ENCODE data around the gene PTTG1IP.
"Not testable (repeated sequence)": the region's sequence is repeated elsewhere in the genome, so short reads cannot be mapped to it uniquely, and the experiment has no call there.

The PTTG1IP gene, protein sequence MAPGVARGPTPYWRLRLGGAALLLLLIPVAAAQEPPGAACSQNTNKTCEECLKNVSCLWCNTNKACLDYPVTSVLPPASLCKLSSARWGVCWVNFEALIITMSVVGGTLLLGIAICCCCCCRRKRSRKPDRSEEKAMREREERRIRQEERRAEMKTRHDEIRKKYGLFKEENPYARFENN

GRCh38 chr21:44873356-44874239, at the start of gene PTTG1IP:
PTTG1IP (minus strand) TSS chr21:44873690; CDS start chr21:44873616, 74 bp downstream.
- peak; percentile 73 to 98 (median 94) for DNase-seq

DNA sequence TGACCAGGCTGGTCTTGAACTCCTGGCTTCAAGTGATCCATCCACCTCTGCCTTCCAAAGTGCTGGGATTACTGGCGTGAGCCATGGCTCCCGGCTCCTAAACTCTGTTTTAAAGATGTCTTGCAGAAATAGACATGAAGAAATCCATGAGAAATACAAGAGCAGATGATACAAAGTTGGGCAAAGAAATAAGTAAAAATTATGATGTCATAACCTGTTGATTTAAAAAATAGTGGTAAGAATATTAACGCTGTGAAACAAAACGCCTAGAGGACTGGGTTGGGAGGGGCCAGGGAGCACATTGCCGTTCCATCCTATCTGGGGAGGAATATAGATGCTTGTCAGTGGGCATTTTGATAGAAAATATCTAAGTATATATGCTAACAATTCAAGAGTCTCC, 48.4 kb upstream of the PTTG1IP start:
- no peak for DNase-seq

GRCh38 chr21:44920694-44921604, 47.5 kb upstream of the PTTG1IP start, which contains the start of gene ITGB2:
ITGB2 (minus strand) TSS chr21:44920899; CDS start chr21:44910782, 10,117 bp downstream.
- DNase-seq: peak in 5 of 51 donors; percentile 10 to 33 (median 17)

DNA sequence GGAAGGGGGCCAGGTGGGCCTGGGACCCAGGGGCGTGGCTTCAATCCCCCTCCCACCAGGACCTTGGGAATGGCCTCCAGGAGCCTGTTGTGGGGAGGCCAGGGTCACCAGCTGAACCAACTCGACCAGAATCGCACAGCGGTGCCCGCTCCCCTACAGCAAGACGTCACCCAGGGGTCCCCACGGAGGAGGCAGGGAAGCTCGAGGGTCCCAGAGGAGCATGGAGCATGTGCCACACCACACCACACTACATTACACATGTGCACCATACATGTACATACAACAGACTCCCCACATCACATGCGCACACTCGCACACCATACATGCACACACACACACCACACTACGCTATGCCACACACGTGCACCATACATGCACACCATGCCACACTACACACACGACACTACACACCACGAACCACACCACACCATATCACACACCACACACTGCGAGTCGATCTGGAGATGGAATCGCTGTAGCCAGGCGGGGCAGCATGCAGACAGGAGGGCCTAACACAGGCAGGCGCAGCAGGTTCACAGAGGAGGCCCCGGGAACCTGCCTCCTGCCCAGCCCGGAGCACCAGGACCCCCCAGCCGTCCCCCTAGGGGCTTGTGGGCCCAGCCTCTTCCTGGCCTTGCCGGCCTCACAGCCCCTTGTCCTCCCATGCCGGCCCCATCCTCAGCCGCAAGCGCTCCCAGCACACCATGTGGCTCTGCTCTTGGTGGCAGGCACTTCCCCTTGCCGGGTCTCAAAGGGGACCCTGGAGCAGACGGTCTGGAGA, 46.6 kb upstream of the PTTG1IP start:
- DNase-seq: no peak

GRCh38 chr21:44919111-44919912, 45.8 kb upstream of the PTTG1IP start:
- peak in 4 of 51 donors; percentile 10 to 38 (median 21) for DNase-seq

GRCh38 chr21:44918581-44919033, 45.1 kb upstream of the PTTG1IP start:
- no peak for DNase-seq

DNA sequence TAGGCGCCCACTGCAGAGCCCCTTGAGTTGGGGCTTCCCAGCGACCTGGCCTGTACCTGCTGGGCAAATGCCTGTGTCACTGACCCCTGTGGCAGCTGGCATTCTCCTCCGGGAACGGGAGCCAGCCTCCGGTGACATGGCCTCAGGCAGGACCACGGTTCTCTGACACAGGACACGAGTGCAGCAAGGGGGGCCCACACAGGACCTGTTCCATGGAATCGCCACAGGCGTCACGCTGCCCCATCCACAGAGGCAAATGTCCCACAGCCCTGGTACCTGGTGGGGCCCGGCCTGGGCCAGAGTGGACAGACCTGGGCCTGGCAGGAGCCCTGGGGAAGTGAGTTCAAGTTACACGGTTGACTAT, 44.6 kb upstream of the PTTG1IP start:
- no peak for DNase-seq

GRCh38 chr21:44917446-44918106, 44.1 kb upstream of the PTTG1IP start:
- DNase-seq: no peak

DNA sequence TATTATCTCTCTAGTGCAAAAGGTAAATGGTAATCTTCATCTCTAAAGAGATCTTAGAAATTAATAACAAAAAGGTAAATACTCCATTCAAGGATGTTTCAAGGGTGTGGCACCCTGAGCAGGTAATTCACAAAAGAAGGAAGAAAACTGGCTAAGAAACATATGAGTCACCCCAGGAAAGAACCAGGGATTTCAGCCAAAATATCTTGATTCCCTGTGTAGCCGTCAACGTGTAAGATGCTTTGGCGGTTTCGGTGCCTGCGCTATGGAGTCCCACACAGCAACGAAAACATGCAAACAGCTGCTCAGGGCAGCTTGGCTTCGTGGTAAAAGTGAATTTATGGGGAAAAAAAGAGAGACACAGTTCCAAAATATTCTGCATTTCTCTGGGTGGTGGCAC, 43.5 kb upstream of the PTTG1IP start:
- DNase-seq: no peak

DNA sequence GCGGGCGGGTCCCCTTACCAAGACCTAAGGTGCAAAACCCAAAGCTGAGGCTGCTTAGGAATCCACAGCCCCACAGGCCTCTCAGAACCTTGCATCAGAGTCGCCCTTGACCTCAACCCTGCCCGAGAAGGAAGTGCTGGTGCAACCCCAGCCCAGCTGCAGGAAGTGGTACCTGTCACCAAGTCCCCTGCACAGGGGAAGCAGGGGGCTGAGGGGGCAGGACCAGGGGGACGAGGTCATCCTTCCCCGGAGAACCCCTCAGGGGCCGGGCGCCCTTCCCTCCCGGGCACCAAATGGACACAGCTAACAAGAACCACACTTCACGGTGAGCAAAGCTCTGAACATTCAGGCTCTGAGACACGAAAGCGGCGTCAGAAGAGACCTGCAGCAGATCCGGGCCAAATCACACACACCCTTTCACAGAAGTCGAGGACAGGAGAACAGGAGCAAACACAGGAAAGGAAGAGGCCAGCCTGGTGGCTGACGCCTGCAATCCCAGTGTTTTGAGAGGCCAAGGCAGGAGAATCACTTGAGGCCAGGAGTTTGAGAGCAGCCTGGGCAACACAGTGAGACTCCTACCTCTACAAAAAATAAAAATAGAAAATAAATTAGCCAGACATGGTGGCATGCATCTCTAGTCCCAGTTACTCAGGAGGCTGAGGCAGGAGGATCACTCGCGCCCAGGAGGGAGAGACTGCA, 40.8 kb upstream of the PTTG1IP start:
- DNase-seq: no peak

DNA sequence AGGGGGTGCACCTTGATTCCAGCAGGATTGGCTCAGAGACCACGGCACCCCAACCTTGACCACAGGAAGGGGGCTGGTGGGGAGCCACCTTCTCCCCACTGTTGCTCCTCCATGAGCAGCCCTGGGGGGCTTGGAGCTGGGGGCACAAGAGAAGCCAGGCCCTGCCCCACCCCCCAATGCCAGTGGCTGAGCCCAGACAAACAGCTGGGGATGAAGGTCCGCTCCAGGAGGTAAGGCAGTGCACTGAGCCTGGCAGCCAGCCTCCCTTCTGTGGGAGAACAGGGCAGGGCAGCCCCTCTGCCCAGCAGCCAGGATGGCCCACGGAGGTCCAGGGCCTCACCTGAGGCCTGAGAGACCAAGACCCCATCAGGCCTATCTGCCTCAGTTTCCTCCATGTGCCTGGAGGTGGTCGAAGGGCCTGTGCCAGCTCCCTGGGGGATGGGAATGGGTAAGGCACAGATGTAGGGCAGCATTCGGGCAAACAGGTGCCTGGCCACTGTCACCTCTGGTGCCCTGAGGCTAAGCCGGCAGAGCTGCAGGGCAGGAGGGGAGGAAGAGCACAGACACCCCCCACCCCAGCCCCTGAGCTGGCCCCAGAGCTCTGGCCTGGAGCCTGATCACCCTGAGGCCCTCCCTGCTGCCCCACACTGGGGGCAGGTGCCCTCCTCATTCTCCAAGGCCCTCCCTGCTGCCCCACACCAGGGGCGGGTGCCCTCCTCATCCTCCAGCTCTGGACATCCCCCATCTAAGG, 40.1 kb upstream of the PTTG1IP start:
- DNase-seq: no peak

- DNase-seq: not testable (repeated sequence)
Measured at GRCh38 chr21:44912506-44913412, 39.3 kb upstream of the PTTG1IP start.

DNA sequence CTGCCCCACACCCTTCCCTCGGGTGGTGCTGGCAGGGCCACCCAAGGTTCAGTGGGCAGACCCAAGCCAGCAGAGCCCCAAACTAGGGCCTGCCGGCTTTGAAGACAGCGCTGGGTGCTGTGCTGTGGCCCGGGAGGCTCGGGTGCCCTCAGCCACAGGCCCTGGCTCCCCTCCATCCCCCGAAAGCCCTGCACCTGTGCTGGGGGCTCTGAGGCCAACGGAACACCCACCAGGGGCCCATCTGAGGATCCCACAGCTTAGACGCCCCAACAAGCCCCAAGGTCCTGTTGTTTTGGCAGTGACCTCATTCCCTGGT, 38.6 kb upstream of the PTTG1IP start:
- DNase-seq: no peak

DNA sequence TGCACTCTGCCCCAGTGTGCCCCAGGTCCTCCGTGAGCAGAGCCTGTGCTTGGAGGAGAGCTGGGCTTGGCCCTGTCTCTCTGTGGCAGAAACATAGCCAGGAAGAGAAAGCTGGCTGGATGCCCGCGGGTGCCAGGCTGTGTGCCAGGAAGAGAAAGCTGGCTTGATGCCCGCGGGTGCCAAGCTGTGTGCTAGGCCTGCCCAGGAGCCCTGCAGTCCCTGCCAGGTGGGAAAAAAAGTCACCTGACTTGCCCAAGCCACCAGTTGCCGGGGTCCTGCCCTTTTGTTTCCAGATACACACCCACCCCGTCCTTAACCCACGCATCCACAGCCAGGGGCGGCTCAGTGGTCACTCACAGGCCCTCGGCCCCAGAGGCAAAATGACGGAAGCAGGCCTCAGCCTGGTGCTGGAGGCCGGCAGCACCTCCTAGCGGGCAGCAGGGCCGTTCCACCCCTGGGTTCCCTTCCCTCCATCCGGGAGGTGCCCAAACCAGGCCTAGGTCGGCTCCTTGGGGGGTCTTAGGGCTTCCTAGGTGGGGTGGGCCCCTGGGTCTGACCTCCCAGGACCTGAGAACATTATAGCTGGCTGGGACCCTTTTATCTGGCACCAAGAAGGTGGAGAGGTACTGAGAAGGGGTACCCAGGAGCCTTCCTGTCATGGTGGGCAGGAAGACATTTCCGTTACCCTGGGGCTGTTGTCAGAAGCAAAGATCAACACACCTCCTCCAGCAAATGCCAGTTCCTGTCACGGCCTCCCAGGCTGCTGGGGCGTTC, 38.1 kb upstream of the PTTG1IP start:
- DNase-seq: peak in 48 of 51 donors; percentile 16 to 86 (median 62)

- no peak for DNase-seq
Measured at GRCh38 chr21:44911068-44911383, 37.5 kb upstream of the PTTG1IP start.

Data from hypothalamus (tissue), 51 donors.